Transverse colon (tissue), 4 donors: ENCODE measurements around the gene STAT2. TPM values are rescaled to one million over a fixed set of nuclear protein-coding genes. Genes with fewer than 3 reads are reported as not detected.
A peak's percentile ranks its signal among the peaks of the same experiment; 100 is the strongest.

Source experiments
- DNase-seq: peaks from one replicate; pipeline ENCODE4 v3.0.0-alpha.2; 2019
- H3K27ac ChIP-seq, 4 donors: fragments of 200-600 bp; sonication (generic); 2 replicates each; pipeline ENCODE4 v1.5.1; 2016 to 2018; ENCODE audit warnings: inconsistent platforms in 4 of 4
- H3K27me3 ChIP-seq: fragments of 200-600 bp; sonication (generic); 2 replicates; pipeline ENCODE4 v1.5.1; 2017; ENCODE audit warnings: inconsistent platforms
- H3K36me3 ChIP-seq, 4 donors: fragments of 200-600 bp; sonication (generic); 2 replicates each; pipeline ENCODE4 v1.5.1; 2017 to 2019; ENCODE audit warnings: inconsistent platforms in 4 of 4
- H3K4me1 ChIP-seq, 4 donors: fragments of 200-600 bp; sonication (generic); 2 replicates each; pipeline ENCODE4 v1.5.1; 2017 to 2020; ENCODE audit warnings: inconsistent platforms in 4 of 4
- H3K4me3 ChIP-seq, 4 donors: fragments of 200-600 bp; sonication (generic); 1 replicate in 1 of 4; 2 replicates in 3 of 4; pipeline versions ENCODE4 v1.5.1 to v1.6.1; 2017 to 2019; ENCODE audit warnings: inconsistent platforms in 4 of 4
- H3K9me3 ChIP-seq, 2 donors: fragments of 200-600 bp; sonication (generic); 2 replicates each; pipeline ENCODE4 v1.5.1; 2017 to 2019; ENCODE audit warnings: inconsistent platforms in 2 of 2
- CTCF ChIP-seq, 5 experiments: fragments of 200-600 bp in 3 of 5; fragments of 450-650 bp in 2 of 5; sonication (generic) in 3 of 5; IDR thresholded peaks; 1 replicate in 2 of 5; 2 replicates in 3 of 5; pipeline ENCODE4 v1.5.1; 2016 to 2017; ENCODE audit warnings: antibody characterized with exemption in 5 of 5, inconsistent platforms in 3 of 5, mild to moderate bottlenecking in 2 of 5, moderate library complexity in 1 of 5
- EP300 ChIP-seq: sonication (generic); formaldehyde crosslinking; IDR thresholded peaks from one replicate; pipeline ENCODE4 v1.6.1; 2017; ENCODE audit warnings: antibody characterized with exemption, low read depth
- POLR2A ChIP-seq: fragments of 450-650 bp; IDR thresholded peaks from one replicate; pipeline ENCODE4 v1.6.1; 2016; ENCODE audit warnings: antibody characterized with exemption, mild to moderate bottlenecking, moderate library complexity
- POLR2AphosphoS5 ChIP-seq, 3 donors: sonication (generic); formaldehyde crosslinking; IDR thresholded peaks; one replicate each; pipeline ENCODE4 v1.6.1; 2016; ENCODE audit warnings: antibody characterized with exemption in 3 of 3
- WGBS, 2 donors: methylation state at CpG; one replicate each; pipeline ENCODE4 v1.1.5; 2018; ENCODE audit warnings: low coverage in 1 of 2; 5-methylcytosine and 5-hydroxymethylcytosine counted together
- in situ Hi-C, 4 donors: fragments of 200-750 bp; cut with MboI; loops; one replicate each; pipeline versions ENCODE4 v1.15.0 to v1.15.1; 2017; ENCODE audit warnings: low sequenced_read_pairs in 3 of 4, low pct_ligation_motif_present in 1 of 4, low pct_unique_long_range_greater_than_20kb in 1 of 4
- intact Hi-C: fragments of 100-400 bp; cut with DNase I; formaldehyde crosslinking; loops from one replicate; pipeline ENCODE4 v1.15.1; 2023; ENCODE audit warnings: low total_unique reads
- total RNA-seq, 4 donors: library from RNA; depleted of rRNA; stranded (reverse); fragments of >200 nt; gene quantifications; one replicate each; pipeline ENCODE4 v1.1.0, GENCODE V29; 2016

Gene STAT2
- total RNA-seq, 4 donors from 2014 or later: 85.6 to 192 (median 115) TPM

GRCh38 chr12:56362130-56363059 lies 2.5 kb upstream of the STAT2 start, which contains the start of gene APOF:
Gene APOF, minus strand, starts transcription at chr12:56362857. Its CDS starts 112 bp downstream, at chr12:56362745.
- Histone ChIP-seq H3K9me3 (no peaks in the 10 kb centered on the region), H3K27ac (no peak within 1 kb of the TSS), H3K27me3 (no peaks in the 10 kb centered on the region), H3K36me3 (no peaks in the 10 kb centered on the region), H3K4me3 (no peak within 1 kb of the TSS), H3K4me1 (peaks cover 8 to 23% (median 12%) of the 10 kb centered on the region in 4 donors)
- intact Hi-C loops: no loop called here
- WGBS, 2 donors: 89 to 90% methylated on average over 4 to 10 of the region's 10 CpGs
- in situ Hi-C loops: no loop called here
- TF ChIP-seq POLR2A: no peak
- no peak for TF ChIP-seq EP300
- no peak for TF ChIP-seq POLR2AphosphoS5 (IDR thresholded peaks at IDR 0.05)
- no peak for TF ChIP-seq CTCF (IDR thresholded peaks at IDR 0.05)
- DNase-seq: no peak

GRCh38 chr12:56361487-56362129 lies 1.7 kb upstream of the STAT2 start:
- no peak overlapping the region for H3K4me3 ChIP-seq
- in situ Hi-C loops: no loop called here
- no peaks in the 10 kb centered on the region for H3K27me3 ChIP-seq
- intact Hi-C loops: no loop called here
- no peak for DNase-seq
- no peak for TF ChIP-seq EP300
- TF ChIP-seq POLR2AphosphoS5 (IDR thresholded peaks at IDR 0.05): no peak
- TF ChIP-seq CTCF (IDR thresholded peaks at IDR 0.05): no peak
- TF ChIP-seq POLR2A: no peak
- H3K9me3 ChIP-seq: no peaks in the 10 kb centered on the region
- peaks cover 8 to 23% (median 12%) of the 10 kb centered on the region in 4 donors for H3K4me1 ChIP-seq
- WGBS, 2 donors: 82% methylated on average over 8 of the region's 8 CpGs; no CpG with 5 or more reads in 1 of the 2 donors
- H3K27ac ChIP-seq: no peak overlapping the region
- H3K36me3 ChIP-seq: no peaks in the 10 kb centered on the region

- TF ChIP-seq CTCF (IDR thresholded peaks at IDR 0.05) (no peak), POLR2A (peak; percentile 28), POLR2AphosphoS5 (IDR thresholded peaks at IDR 0.05) (peak; percentile 13 to 36 (median 33)), EP300 (no peak)
- Histone ChIP-seq H3K4me1 (peaks cover 8 to 23% (median 12%) of the 10 kb centered on the region in 4 donors), H3K9me3 (no peaks in the 10 kb centered on the region), H3K36me3 (peaks cover 0 to 24% (median 8%) of the 10 kb centered on the region in 4 donors), H3K4me3 (peak overlapping the region in 3 of 4 donors; percentile 47 to 98 (median 67)), H3K27me3 (no peaks in the 10 kb centered on the region), H3K27ac (peak overlapping the region; percentile 89 to 96 (median 92))
- DNase-seq: peak; percentile 24
- WGBS, 2 donors: 5 to 14% methylated on average over 1 of the region's 1 CpG
- intact Hi-C loops: no loop called here
- in situ Hi-C loops: no loop called here
Measured at GRCh38 chr12:56358836-56359532, 923 bp downstream of the STAT2 start.
